GM18507 (cell line): ENCODE results near the gene HOXC13.

Source experiments
- DNase-seq: peaks from one replicate; pipeline ENCODE4 v3.0.0; 2011; ENCODE audit warnings: low read depth; ENCODE audit not compliant: insufficient read length; ENCODE audit errors: extremely low spot score
- FAIRE-seq: peaks from 2 replicates; lab custom pipeline; 2011; peaks lifted over from hg19 to GRCh38; lab: Jason Lieb, UNC

Gene HOXC13, protein sequence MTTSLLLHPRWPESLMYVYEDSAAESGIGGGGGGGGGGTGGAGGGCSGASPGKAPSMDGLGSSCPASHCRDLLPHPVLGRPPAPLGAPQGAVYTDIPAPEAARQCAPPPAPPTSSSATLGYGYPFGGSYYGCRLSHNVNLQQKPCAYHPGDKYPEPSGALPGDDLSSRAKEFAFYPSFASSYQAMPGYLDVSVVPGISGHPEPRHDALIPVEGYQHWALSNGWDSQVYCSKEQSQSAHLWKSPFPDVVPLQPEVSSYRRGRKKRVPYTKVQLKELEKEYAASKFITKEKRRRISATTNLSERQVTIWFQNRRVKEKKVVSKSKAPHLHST

GRCh38 chr12:53938326-53939140 is at the start of gene HOXC13:
HOXC13 (plus strand) TSS chr12:53938831; CDS start chr12:53938907, 76 bp downstream.
- no peak for FAIRE-seq
- no peak for DNase-seq

- no peak for FAIRE-seq
- DNase-seq = no peak
Observed at GRCh38 chr12:53890081-53890480, 48.5 kb upstream of the HOXC13 start.

DNA sequence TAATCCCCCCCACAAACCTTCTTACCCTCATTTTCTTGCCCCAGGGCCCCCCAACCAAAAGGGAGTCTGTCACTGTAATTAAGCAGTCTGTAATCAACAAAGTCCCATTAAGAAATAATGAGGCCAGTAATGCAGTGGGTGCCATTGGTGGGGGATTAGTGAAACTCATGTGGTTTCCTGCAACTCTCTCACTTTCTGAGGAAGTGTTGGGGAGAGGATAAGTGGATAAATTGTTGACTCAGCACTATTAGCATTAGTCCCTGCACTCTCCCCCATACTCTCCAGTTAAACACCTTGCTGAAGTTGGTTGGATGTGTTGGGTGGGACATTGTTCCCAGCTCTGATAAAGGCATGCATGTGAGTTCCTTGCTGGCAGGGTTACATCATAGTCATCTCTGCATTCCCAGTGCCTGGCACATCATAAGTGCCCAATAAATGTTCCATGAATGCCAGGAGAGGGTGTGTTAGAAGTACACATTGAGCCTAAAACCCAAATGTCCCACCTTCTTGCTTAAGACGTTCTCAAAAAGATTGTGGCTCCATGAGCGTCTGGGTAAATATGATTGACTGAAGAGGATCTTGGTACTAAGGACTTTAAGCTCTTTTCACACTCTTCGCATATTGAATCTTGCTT is 45.8 kb upstream of the HOXC13 start:
- DNase-seq (no peak), FAIRE-seq (no peak)

- no peak for DNase-seq
- no peak for FAIRE-seq
Observed at GRCh38 chr12:53899230-53899629, 39.4 kb upstream of the HOXC13 start.

DNA sequence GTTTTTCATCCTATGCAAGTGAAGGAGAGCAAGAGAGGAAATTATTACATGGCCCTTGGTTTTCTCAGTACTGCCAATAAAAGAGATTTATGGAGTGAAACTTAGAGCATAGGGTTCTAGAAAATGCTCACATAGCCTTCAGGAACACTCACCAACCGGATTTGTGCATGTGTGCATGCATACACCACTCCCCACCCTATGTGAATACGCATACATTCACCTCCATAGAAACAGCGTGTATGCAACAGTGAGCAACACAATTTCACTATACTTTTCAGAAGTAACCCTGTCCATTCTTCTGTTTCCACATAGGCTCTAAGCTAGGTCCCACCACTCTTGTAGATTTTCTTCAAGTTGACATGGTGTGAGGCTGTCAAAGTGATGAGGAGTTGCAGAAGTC is 31.5 kb upstream of the HOXC13 start:
- DNase-seq (no peak), FAIRE-seq (no peak)

DNA sequence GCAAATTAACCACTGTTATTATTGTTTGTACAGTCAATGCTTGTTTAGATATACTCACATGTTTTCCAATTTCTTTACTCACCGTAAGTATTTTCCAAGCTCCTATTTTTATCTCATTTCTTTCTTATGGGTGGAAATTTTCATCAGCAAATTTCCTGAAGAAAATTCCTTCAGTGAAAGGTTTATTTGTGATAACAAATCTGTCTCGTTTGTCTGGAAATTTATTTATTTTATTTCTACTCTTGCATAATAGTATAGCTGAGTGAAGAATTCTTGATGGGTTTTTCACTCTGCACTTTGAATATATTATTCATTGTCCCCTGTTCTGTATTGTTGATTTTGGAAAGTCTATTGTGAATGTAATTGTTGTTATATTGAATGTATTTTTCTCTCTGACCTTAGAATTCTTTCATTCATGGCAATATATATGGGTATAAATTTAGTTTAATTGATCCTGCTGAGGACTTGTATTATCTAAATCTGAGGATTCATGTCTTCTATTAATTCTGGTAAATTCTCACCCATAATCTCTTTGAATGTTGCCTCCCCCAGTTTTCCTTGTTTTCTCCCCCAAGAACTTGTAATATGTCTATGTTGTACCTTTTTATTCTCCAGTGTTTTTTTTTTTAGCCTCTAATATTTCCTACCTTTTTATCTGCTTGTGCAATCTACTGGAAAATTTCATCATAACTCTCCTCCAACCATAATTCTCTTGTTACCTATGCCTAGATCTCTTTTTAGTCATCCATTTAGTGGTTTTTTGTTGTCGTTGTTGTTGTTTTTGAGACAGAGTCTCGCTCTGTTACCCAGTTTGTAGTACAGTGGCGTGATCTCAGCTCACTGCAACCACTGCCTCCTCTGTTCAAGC is 21.6 kb upstream of the HOXC13 start:
- FAIRE-seq = no peak
- DNase-seq = no peak

- DNase-seq (no peak), FAIRE-seq (no peak)
Observed at GRCh38 chr12:53924521-53925405, 13.9 kb upstream of the HOXC13 start.

- DNase-seq (no peak), FAIRE-seq (no peak)
Observed at GRCh38 chr12:53927220-53928029, 11.2 kb upstream of the HOXC13 start.

- FAIRE-seq = no peak
- DNase-seq = no peak
Observed at GRCh38 chr12:53928054-53928835, 10.4 kb upstream of the HOXC13 start.

- FAIRE-seq = no peak
- DNase-seq = no peak
Observed at GRCh38 chr12:53929527-53929926, 9.1 kb upstream of the HOXC13 start.

DNA sequence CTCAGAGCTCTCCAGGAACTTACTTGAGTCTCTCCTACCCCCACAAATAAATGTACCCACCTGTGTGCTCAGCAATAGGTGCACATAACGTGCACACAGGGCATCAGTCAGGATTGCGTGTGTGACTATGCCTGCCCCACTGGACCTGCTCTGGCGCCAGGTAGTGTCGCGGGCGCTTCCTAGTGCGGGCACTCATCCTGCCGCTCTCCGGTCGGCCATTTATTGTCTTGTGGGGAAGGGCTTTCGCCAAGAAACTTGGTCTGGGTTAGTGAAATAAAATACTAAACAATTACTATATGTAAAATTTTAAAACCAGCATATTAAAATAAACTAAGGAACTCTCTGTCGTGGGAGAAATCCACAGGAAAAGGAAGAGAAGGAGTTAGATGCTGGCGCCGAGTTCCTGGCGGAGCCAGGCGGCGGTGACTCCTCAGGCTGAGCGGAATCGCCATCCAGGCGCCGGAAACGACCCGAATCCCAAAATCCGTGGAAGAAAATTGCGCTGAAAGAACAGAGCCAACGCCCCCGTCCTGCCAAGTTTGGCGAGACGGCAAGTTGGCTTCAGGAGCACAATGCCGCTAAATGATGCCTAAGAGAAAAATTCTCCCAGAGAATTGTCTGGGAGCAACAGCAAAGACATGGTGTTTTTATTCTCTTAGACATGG is 7.9 kb upstream of the HOXC13 start:
- no peak for DNase-seq
- no peak for FAIRE-seq

GRCh38 chr12:53931844-53932581 is 6.6 kb upstream of the HOXC13 start:
- no peak for DNase-seq
- no peak for FAIRE-seq

GRCh38 chr12:53932915-53933314 is 5.7 kb upstream of the HOXC13 start:
- FAIRE-seq (no peak), DNase-seq (no peak)

- no peak for DNase-seq
- FAIRE-seq = no peak
Observed at GRCh38 chr12:53935383-53936341, 3.0 kb upstream of the HOXC13 start.

GRCh38 chr12:53937099-53937498 is 1.5 kb upstream of the HOXC13 start:
- FAIRE-seq (no peak), DNase-seq (no peak)
